K562 (cell line): ENCODE results near the gene SCYL1. TPM values are rescaled to one million over a fixed set of nuclear protein-coding genes. Genes with fewer than 3 reads are reported as not detected.
A peak's percentile ranks its signal among the peaks of the same experiment; 100 is the strongest.

ENCODE experiments used
- CCNT2 ChIP-seq: IDR thresholded peaks from 2 replicates; pipeline ENCODE4 v1.6.1; 2011; ENCODE audit warnings: borderline replicate concordance, low read depth, mild to moderate bottlenecking, moderate library complexity, mixed read lengths, low read length; ENCODE audit not compliant: insufficient read length; ENCODE audit errors: extremely low read depth
- CHD2 ChIP-seq: IDR thresholded peaks from 2 replicates; pipeline ENCODE4 v1.6.1; 2011; ENCODE audit warnings: low read depth, low read length
- CSDE1 ChIP-seq, 2 experiments: fragments of 450-650 bp; IDR thresholded peaks; 2 replicates each; pipeline ENCODE4 v1.6.1; 2016; ENCODE audit warnings: mild to moderate bottlenecking in 1 of 2
- DACH1 ChIP-seq: fragments of 450-650 bp; IDR thresholded peaks from 2 replicates; pipeline ENCODE4 v1.6.1; 2018; ENCODE audit not compliant: partially characterized antibody
- EP300 ChIP-seq: IDR thresholded peaks from 2 replicates; pipeline ENCODE4 v1.6.1; 2012; ENCODE audit warnings: low read length, improper control_type of control experiment
- ETV1 ChIP-seq: fragments of 450-650 bp; conservative IDR thresholded peaks from 2 replicates; pipeline ENCODE4 v1.6.1; 2016; ENCODE audit warnings: missing genetic modification characterization, control low read depth, low read depth, missing compliant biosample characterization
- JUNB ChIP-seq: fragments of 450-650 bp; formaldehyde crosslinking; conservative IDR thresholded peaks from 2 replicates; pipeline ENCODE4 v1.4.0; 2020; ENCODE audit warnings: mild to moderate bottlenecking
- KLF10 ChIP-seq: fragments of 250-450 bp; sonication (Bioruptor Pico); IDR thresholded peaks from 2 replicates; pipeline ENCODE4 v1.6.1; 2021; ENCODE audit warnings: matching md5 sums
- SIRT6 ChIP-seq: IDR thresholded peaks from one replicate; pipeline ENCODE4 v1.6.1; 2012; ENCODE audit warnings: low read depth, mild to moderate bottlenecking, control low read depth, inconsistent platforms, low read length, moderate library complexity
- SMAD2 ChIP-seq: fragments of 150-350 bp; IDR thresholded peaks from 2 replicates; pipeline ENCODE4 v1.6.1; 2014; ENCODE audit warnings: low read depth, mild to moderate bottlenecking, low read length
- XRCC4 ChIP-seq: IDR thresholded peaks from one replicate; pipeline ENCODE4 v1.6.1; 2011; ENCODE audit not compliant: insufficient read depth, insufficient read length; ENCODE audit errors: extremely low read depth
- ZNF239 ChIP-seq: fragments of 250-450 bp; sonication (Bioruptor Pico); IDR thresholded peaks from 2 replicates; pipeline ENCODE4 v1.4.0; 2020; ENCODE audit warnings: mild to moderate bottlenecking
- ZNF41 ChIP-seq: fragments of 250-450 bp; sonication (Bioruptor Pico); conservative IDR thresholded peaks from 2 replicates; pipeline ENCODE4 v1.4.0; 2020; ENCODE audit warnings: mild to moderate bottlenecking
- ZNF589 ChIP-seq: fragments of 200-800 bp; sonication (Bioruptor generic); IDR thresholded peaks from 2 replicates; pipeline ENCODE4 v1.6.1; 2016; ENCODE audit warnings: low read depth, missing genetic modification characterization, missing compliant biosample characterization
- ZNF778 ChIP-seq: fragments of 450-650 bp; formaldehyde crosslinking; IDR thresholded peaks from 2 replicates; pipeline ENCODE4 v1.4.0; 2020; ENCODE audit warnings: mild to moderate bottlenecking, moderate library complexity
- polyA plus RNA-seq, 8 experiments: library from polyadenylated mRNA; depleted of rRNA in 4 of 8; stranded (reverse) in 5 of 8; unstranded in 3 of 8; fragments of >200 nt; fragmentation: Nextera tagmentation in 2 of 8; fragmentation: Illumina TruSeq in 1 of 8; extraction: Ambion mirVana in 2 of 8; extraction: Trizol in 1 of 8; gene quantifications; 2 replicates each; pipeline versions ENCODE4 v1.2.1 to v1.2.3, GENCODE V29; 2011 to 2014; ENCODE audit warnings: inconsistent platforms in 1 of 8, missing spikeins in 1 of 8
- total RNA-seq, 7 experiments: library from RNA; depleted of rRNA in 6 of 7; stranded (reverse); fragments of >200 nt in 6 of 7; fragmentation: Illumina TruSeq in 2 of 7; extraction: Trizol in 2 of 7; gene quantifications; 2 replicates each; pipeline versions ENCODE4 v1.2.1 to v1.2.3, GENCODE V29; 2011 to 2021; ENCODE audit warnings: low replicate concordance in 1 of 7
- TF ChIP-seq, protein P1 (sequence below): fragments of 150-350 bp; conservative IDR thresholded peaks from 2 replicates; pipeline ENCODE4 v1.6.1; 2014; ENCODE audit warnings: low read length
- TF ChIP-seq, protein P2 (sequence below): sonication (generic); formaldehyde crosslinking; IDR thresholded peaks from 2 replicates; pipeline ENCODE4 v1.9.0; 2022; ENCODE audit warnings: mild to moderate bottlenecking, missing genetic modification reagents
- TF ChIP-seq, protein P3 (sequence below): fragments of 200-800 bp; sonication (Bioruptor generic); IDR thresholded peaks from 2 replicates; pipeline ENCODE4 v1.6.1; 2017; ENCODE audit warnings: missing genetic modification characterization, missing compliant biosample characterization
- TF ChIP-seq, protein P4 (sequence below): fragments of 250-450 bp; sonication (Bioruptor Pico); IDR thresholded peaks from 2 replicates; pipeline ENCODE4 v1.4.0; 2020; ENCODE audit warnings: mild to moderate bottlenecking
- TF ChIP-seq, protein P5 (sequence below), 2 experiments: fragments of 450-650 bp; conservative IDR thresholded peaks; 2 replicates each; pipeline ENCODE4 v1.6.1; 2017; ENCODE audit warnings: mild to moderate bottlenecking in 2 of 2, moderate library complexity in 2 of 2
- TF ChIP-seq, protein P6 (sequence below): fragments of 450-650 bp; IDR thresholded peaks from 2 replicates; pipeline ENCODE4 v1.6.1; 2014; ENCODE audit warnings: low read depth, mild to moderate bottlenecking, moderate library complexity, borderline replicate concordance

SCYL1 gene
- total and polyA plus RNA-seq, 9 of the 15 experiments (the other 6 are each of a cell fraction or from before 2014, with no cell fraction given) = 1.9 to 145 (median 57.6) TPM

DNA sequence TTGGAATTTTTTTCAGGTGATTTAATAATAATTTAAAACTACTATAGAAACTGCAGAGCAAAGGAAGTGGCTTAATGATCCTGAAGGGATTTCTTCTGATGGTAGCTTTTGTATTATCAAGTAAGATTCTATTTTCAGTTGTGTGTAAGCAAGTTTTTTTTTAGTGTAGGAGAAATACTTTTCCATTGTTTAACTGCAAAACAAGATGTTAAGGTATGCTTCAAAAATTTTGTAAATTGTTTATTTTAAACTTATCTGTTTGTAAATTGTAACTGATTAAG is 22.7 kb upstream of the SCYL1 start (continued):
- TF ChIP-seq, protein P1, sequence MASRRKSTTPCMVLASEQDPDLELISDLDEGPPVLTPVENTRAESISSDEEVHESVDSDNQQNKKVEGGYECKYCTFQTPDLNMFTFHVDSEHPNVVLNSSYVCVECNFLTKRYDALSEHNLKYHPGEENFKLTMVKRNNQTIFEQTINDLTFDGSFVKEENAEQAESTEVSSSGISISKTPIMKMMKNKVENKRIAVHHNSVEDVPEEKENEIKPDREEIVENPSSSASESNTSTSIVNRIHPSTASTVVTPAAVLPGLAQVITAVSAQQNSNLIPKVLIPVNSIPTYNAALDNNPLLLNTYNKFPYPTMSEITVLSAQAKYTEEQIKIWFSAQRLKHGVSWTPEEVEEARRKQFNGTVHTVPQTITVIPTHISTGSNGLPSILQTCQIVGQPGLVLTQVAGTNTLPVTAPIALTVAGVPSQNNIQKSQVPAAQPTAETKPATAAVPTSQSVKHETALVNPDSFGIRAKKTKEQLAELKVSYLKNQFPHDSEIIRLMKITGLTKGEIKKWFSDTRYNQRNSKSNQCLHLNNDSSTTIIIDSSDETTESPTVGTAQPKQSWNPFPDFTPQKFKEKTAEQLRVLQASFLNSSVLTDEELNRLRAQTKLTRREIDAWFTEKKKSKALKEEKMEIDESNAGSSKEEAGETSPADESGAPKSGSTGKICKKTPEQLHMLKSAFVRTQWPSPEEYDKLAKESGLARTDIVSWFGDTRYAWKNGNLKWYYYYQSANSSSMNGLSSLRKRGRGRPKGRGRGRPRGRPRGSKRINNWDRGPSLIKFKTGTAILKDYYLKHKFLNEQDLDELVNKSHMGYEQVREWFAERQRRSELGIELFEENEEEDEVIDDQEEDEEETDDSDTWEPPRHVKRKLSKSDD = no peak
- no peak for TF ChIP-seq ZNF41 (CRISPR knock-in tag)
- TF ChIP-seq CSDE1 (IDR thresholded peaks at IDR 0.05) = 0 out of 4 replicates have a peak, but pooled peaks of 1 of the 2 experiments have one; percentile 15
- no peak for TF ChIP-seq SIRT6
- no peak for TF ChIP-seq ZNF239
- TF ChIP-seq CHD2 = peak; percentile 7; the same call in 1 of the 2 replicates
- TF ChIP-seq ETV1 (tag) = no peak
- no peak for TF ChIP-seq JUNB (CRISPR knock-in tag)
- no peak for TF ChIP-seq XRCC4
- TF ChIP-seq, protein P2, sequence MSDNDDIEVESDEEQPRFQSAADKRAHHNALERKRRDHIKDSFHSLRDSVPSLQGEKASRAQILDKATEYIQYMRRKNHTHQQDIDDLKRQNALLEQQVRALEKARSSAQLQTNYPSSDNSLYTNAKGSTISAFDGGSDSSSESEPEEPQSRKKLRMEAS (CRISPR knock-in tag) = no peak
- TF ChIP-seq, protein P3, sequence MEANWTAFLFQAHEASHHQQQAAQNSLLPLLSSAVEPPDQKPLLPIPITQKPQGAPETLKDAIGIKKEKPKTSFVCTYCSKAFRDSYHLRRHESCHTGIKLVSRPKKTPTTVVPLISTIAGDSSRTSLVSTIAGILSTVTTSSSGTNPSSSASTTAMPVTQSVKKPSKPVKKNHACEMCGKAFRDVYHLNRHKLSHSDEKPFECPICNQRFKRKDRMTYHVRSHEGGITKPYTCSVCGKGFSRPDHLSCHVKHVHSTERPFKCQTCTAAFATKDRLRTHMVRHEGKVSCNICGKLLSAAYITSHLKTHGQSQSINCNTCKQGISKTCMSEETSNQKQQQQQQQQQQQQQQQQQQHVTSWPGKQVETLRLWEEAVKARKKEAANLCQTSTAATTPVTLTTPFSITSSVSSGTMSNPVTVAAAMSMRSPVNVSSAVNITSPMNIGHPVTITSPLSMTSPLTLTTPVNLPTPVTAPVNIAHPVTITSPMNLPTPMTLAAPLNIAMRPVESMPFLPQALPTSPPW (CRISPR knock-in tag) = no peak
- no peak for TF ChIP-seq EP300
- no peak for TF ChIP-seq CCNT2
- no peak for TF ChIP-seq ZNF589
- 0 out of 2 replicates have a peak, but pooled peaks have one; percentile 3 for TF ChIP-seq KLF10 (CRISPR knock-in tag)
- TF ChIP-seq, protein P4, sequence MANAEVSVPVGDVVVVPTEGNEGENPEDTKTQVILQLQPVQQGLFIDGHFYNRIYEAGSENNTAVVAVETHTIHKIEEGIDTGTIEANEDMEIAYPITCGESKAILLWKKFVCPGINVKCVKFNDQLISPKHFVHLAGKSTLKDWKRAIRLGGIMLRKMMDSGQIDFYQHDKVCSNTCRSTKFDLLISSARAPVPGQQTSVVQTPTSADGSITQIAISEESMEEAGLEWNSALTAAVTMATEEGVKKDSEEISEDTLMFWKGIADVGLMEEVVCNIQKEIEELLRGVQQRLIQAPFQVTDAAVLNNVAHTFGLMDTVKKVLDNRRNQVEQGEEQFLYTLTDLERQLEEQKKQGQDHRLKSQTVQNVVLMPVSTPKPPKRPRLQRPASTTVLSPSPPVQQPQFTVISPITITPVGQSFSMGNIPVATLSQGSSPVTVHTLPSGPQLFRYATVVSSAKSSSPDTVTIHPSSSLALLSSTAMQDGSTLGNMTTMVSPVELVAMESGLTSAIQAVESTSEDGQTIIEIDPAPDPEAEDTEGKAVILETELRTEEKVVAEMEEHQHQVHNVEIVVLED (CRISPR knock-in tag) = no peak
- no peak for TF ChIP-seq DACH1
- no peak for TF ChIP-seq ZNF778 (CRISPR knock-in tag)
- TF ChIP-seq, protein P5, sequence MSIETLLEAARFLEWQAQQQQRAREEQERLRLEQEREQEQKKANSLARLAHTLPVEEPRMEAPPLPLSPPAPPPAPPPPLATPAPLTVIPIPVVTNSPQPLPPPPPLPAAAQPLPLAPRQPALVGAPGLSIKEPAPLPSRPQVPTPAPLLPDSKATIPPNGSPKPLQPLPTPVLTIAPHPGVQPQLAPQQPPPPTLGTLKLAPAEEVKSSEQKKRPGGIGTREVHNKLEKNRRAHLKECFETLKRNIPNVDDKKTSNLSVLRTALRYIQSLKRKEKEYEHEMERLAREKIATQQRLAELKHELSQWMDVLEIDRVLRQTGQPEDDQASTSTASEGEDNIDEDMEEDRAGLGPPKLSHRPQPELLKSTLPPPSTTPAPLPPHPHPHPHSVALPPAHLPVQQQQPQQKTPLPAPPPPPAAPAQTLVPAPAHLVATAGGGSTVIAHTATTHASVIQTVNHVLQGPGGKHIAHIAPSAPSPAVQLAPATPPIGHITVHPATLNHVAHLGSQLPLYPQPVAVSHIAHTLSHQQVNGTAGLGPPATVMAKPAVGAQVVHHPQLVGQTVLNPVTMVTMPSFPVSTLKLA (conservative IDR thresholded peaks at IDR 0.05) = no peak
- TF ChIP-seq, protein P6, sequence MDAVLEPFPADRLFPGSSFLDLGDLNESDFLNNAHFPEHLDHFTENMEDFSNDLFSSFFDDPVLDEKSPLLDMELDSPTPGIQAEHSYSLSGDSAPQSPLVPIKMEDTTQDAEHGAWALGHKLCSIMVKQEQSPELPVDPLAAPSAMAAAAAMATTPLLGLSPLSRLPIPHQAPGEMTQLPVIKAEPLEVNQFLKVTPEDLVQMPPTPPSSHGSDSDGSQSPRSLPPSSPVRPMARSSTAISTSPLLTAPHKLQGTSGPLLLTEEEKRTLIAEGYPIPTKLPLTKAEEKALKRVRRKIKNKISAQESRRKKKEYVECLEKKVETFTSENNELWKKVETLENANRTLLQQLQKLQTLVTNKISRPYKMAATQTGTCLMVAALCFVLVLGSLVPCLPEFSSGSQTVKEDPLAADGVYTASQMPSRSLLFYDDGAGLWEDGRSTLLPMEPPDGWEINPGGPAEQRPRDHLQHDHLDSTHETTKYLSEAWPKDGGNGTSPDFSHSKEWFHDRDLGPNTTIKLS = no peak
- no peak for TF ChIP-seq SMAD2
